Hematopoietic multipotent progenitor cell treated with erythropoietin and hydrocortisone succinate and interleukin-3 and kit ligand, for 6 days (in vitro differentiated cells): Measurements from ENCODE around the gene UTP3.
"Not testable (repeated sequence)": the region's sequence is repeated elsewhere in the genome, so short reads cannot be mapped to it uniquely, and the experiment has no call there.

Experiments used
- DNase-seq: peaks from one replicate; pipeline ENCODE4 v3.0.0-alpha.2; 2015

Gene UTP3

GRCh38 chr4:70718811-70719604 lies 30.7 kb downstream of the UTP3 start:
- no peak for DNase-seq

- DNase-seq, result no peak
These were observed 33.4 kb downstream of the UTP3 start, which contains the start of gene RUFY3 for GRCh38 chr4:70721747-70722146. RUFY3 (plus strand) TSS chr4:70721964; CDS start chr4:70722574, 610 bp downstream.

- peak; percentile 37 for DNase-seq
These were observed 34.0 kb downstream of the UTP3 start for GRCh38 chr4:70722199-70722791.

- no peak for DNase-seq
These were observed 36.1 kb downstream of the UTP3 start for GRCh38 chr4:70724463-70724862.

GRCh38 chr4:70725633-70726032 lies 37.3 kb downstream of the UTP3 start:
- no peak for DNase-seq

GRCh38 chr4:70726515-70726914 lies 38.2 kb downstream of the UTP3 start:
- not testable (repeated sequence) for DNase-seq

GRCh38 chr4:70728091-70728490 lies 39.8 kb downstream of the UTP3 start:
- DNase-seq, result no peak

- DNase-seq, result not testable (repeated sequence)
These were observed 44.5 kb downstream of the UTP3 start for GRCh38 chr4:70732878-70733277.

- DNase-seq, result peak; percentile 81
These were observed 46.0 kb downstream of the UTP3 start for GRCh38 chr4:70734168-70734954.

GRCh38 chr4:70734971-70735370 lies 46.6 kb downstream of the UTP3 start:
- no peak for DNase-seq

GRCh38 chr4:70735915-70736314 lies 47.6 kb downstream of the UTP3 start:
- peak; percentile 78 for DNase-seq

- peak; percentile 82 for DNase-seq
These were observed 48.7 kb downstream of the UTP3 start for GRCh38 chr4:70737006-70737405.

- DNase-seq, result no peak
These were observed 49.1 kb downstream of the UTP3 start for GRCh38 chr4:70737409-70737808.

- peak; percentile 38 for DNase-seq
These were observed 51.4 kb downstream of the UTP3 start for GRCh38 chr4:70739496-70740337.
